ENCODE measurements around the gene ZCCHC10.
A peak's percentile ranks its signal among the peaks of the same experiment; 100 is the strongest.
"Not testable (repeated sequence)": the region's sequence is repeated elsewhere in the genome, so short reads cannot be mapped to it uniquely, and the experiment has no call there.

ZCCHC10 gene

DNA sequence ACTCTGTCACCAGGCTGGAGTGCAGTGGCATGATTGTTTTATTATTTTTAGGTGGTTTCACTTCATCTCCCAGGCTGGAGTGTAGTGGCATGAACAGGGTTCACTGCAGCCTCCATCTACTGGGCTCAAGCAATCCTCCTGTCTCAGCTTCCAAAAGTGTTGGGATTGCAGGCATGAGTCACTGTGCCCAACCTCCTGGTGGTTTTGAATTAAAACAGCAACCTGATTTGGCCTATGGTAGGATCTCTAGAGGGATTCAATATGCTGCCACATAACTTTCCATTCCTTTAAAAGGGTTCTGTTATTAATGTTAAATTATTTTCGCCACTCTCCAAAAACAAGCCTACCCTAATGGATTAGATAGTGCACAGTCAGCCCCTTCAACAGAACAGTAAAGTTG, 15.6 kb upstream of the ZCCHC10 start:
- DNase-seq (ENCODE audit: low spot score), result no peak

DNA sequence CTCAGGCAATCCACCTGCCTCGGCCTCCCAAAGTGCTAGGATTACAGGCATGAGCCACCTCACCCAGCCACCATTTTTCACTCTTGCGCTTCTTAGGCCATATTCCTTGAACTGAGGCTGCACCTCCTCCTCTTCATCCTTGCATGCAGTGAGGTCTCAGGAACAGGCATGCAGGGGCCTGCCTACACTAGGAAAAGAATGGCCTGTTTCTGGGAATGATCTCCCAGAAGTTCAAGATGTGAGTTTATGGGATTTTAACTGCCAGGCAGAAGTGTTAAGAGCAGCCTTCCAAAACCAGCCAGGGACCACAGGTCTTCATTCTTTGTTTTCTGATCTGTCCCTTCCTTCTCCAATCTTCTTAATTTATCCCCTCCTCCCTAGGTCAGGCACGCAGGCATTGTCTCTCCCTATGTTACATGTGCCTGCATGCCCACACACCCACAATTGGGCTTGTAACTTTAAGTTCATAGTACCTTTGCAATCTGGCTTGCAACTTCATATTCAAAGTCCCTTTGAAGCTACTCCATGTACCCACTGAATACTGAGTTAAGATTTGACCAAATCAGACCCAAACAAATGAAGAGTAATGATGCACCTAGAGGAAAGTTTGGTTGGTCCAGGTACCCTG, 14.9 kb upstream of the ZCCHC10 start:
- no peak for DNase-seq (ENCODE audit: low spot score)

- not testable (repeated sequence) for DNase-seq (ENCODE audit: low spot score)
Measured at GRCh38 chr5:133036677-133037076, 10.3 kb upstream of the ZCCHC10 start.

DNA sequence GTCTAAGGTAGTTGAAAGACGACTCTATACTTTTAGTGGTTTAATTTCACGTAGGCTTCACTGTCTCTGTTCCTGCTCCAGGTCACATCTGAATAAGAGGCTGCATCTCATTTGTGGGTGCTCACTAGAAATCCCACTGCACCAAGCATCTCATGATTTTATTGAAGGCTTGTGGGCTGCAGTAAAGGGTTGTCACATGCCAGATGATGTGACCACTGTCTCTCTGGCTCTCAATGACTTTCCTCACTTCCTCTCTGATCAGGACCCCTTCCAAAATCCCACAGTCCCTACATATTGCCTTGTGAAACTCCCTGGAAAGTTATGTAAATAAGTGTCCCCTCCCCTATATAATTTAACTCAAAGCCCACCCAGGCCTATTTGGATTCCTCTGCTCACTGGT, 8.9 kb upstream of the ZCCHC10 start:
- DNase-seq (ENCODE audit: low spot score), result no peak

- no peak for DNase-seq (ENCODE audit: low spot score)
Measured at GRCh38 chr5:133034064-133034463, 7.7 kb upstream of the ZCCHC10 start.

- DNase-seq (ENCODE audit: low spot score), result no peak
Measured at GRCh38 chr5:133032852-133033742, 6.7 kb upstream of the ZCCHC10 start.

GRCh38 chr5:133030343-133031005, 4.1 kb upstream of the ZCCHC10 start:
- DNase-seq (ENCODE audit: low spot score), result no peak

- DNase-seq (ENCODE audit: low spot score), result no peak
Measured at GRCh38 chr5:133029416-133029815, 3.1 kb upstream of the ZCCHC10 start.

DNA sequence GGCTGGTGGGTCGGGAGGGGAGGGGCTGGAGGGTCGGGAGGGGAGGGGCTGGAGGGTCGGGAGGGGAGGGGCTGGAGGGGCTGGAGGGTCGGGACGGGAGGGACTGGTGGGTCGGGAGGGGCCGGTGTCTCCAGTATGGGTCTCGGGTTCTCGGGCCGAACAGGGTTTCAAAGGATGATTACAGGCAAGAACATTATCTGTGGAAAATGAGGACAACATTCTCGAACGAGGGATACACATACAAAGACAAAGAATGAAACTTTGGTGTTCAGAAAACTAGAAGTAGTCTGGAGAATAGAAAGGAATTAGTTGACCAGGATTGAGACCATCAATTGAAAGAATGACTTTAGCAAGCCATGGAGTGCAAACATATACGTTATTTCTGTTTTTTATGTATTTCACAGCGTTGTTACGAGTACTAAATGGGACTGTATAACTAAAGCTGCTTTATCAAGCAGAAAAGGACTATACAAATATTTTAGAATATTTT, 360 bp upstream of the ZCCHC10 start:
- no peak for DNase-seq (ENCODE audit: low spot score)

- DNase-seq (ENCODE audit: low spot score), result not testable (repeated sequence)
Measured at GRCh38 chr5:133019471-133019870, 6.9 kb downstream of the ZCCHC10 start.

- no peak for DNase-seq (ENCODE audit: low spot score)
Measured at GRCh38 chr5:133017964-133018363, 8.4 kb downstream of the ZCCHC10 start.

DNA sequence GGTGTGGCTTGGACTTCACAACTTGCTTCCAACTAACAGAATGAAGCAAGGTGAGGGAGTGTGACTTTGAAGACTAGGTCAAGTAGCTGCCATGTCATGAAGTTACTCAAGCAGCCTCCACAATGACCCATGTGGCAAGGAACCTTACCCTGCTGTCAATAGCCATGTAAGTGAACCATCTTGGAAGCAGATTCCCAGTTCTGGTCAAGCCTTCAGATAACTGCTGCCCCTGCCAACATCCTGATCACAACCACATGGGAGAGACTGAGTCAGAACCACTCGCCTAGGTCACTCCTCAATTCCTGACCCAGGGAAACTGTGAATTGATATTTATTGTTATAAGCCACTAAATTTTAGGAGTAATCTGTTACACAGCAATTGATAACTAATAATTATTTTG, 10.9 kb downstream of the ZCCHC10 start:
- DNase-seq (ENCODE audit: low spot score), result peak; percentile 6

DNA sequence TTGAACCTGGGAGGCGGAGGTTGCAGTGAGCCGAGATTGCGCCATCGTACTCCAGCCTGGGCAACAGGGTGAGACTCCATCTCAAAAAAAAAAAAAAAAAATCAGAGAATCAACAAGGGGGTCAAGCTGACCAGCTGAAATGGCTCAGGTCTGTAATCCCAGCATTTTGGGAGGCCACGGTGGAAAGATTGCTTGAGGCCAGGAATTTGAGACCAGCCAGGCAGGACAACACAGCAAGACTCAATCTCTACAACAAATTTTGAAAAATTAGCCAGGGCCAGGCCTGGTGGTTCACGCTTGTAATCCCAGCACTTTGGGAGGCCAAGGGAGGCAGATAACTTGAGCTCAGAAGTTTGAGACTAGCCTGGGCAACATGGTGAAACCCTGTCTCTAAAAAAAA, 17.9 kb downstream of the ZCCHC10 start:
- DNase-seq (ENCODE audit: low spot score), result not testable (repeated sequence)

DNA sequence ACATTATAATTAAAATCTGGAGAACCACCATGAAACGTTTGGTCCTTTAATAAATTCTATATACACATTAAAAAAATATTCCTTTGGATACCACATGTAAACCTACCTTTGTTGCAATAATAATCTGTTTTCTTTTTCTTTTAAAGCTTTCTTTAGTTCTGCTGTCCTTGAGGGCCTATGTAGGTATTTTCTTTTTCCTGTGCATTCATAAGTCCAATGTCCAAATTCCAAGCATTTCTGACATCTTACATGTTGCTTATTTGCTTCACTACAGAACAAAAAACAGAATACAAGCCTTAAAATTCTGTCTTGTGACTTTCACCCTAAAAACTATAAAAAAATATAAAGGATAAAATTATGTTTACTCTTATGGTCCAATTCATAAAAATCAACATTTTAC, 19.7 kb downstream of the ZCCHC10 start:
- DNase-seq (ENCODE audit: low spot score), result no peak

GRCh38 chr5:132999246-132999645, 27.1 kb downstream of the ZCCHC10 start:
- DNase-seq (ENCODE audit: low spot score), result no peak

DNA sequence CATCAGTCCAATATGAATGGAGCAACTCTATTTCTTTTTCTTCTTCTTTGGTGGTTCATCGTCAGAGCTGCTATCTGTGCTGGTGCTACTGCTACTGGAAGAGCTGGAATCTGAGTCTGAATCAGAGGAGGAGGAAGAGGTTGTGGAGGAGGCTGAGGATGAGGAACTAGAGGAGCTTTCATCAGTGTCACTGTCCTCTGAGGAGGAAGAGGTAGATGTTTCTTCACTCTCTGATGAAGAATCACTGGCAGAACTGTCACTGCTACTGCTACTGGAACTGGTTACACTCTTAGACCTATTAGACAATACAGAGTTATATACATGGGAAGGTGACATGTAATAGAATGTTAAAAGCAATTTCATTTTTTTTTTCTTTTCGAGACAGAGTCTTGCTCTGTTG, 27.8 kb downstream of the ZCCHC10 start:
- DNase-seq (ENCODE audit: low spot score), result no peak

DNA sequence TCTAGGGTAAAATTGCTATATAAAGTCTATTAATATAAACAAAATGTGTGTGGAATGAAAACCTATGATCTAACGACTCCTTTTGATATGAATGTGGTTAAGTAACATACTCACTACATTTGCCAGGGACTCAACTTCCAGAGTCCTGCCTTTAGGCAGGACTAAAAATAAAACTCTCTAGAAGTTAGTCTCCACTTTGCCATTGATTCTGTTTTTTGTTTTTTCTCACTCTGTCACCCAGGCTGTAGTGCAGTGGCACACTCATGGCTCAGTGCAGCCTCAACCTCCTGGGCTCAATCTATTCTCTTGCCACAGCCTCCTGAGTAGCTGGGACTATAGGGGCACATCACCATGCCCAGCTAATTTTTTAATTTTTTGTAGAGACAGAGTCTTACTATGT, 30.0 kb downstream of the ZCCHC10 start:
- DNase-seq (ENCODE audit: low spot score), result no peak

DNA sequence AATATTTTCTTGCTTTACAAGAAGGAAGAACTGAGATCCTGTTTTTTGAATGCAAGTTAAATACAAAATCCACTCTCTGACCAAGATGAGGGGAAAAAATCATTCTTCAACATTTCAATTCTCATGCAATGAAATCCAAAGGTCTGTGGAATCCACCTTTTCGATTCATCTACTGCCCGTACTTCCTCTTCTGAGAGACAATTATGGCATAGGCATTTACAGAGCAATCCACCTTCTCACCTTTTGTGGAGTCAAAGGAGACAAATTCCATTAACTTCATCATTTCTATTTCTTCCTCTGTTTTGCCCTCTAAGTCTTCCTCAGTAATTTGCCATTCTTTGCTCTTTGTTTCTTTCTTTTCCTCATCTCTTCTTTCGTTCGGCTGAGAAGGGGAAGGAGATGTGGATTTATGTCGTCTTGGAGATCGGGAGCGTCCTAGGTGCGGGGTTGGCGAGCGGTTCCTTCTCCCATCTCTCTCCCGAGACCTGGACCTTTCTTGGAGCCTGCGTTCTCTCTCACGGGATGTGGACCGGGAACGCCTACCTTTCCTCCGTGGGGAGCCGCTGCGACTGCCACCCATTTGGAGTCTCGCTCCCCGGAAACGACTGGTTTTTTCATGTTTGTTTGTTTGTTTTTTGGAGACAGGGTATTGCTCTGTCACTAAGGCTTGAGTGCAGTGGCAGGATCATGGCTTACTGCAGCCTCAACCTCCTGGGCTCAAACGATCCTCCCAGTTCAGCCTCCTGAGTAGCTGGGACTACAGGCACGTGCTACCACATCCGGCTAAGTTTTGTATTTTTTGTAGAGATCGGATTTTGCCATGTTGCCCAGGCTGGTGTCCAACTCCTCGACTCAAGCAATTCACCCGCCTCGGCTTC, 38.6 kb downstream of the ZCCHC10 start:
- no peak for DNase-seq (ENCODE audit: low spot score)

DNA sequence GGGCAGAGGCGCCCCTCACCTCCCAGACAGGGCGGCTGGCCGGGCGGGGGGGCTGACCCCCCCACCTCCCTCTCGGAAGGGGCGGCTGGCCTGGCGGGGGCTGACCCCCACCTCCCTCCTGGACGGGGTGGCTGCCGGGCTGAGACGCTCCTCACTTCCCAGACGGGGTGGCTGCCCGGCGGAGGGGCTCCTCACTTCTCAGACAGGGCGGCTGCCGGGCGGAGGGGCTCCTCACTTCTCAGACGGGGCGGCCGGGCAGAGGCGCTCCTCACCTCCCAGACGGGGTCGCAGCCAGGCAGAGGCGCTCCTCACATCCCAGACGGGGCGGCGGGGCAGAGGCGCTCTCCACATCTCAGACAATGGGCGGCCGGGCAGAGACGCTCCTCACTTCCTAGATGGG, 43.4 kb downstream of the ZCCHC10 start:
- not testable (repeated sequence) for DNase-seq (ENCODE audit: low spot score)

- no peak for DNase-seq (ENCODE audit: low spot score)
Measured at GRCh38 chr5:132981288-132981687, 45.1 kb downstream of the ZCCHC10 start.

DNA sequence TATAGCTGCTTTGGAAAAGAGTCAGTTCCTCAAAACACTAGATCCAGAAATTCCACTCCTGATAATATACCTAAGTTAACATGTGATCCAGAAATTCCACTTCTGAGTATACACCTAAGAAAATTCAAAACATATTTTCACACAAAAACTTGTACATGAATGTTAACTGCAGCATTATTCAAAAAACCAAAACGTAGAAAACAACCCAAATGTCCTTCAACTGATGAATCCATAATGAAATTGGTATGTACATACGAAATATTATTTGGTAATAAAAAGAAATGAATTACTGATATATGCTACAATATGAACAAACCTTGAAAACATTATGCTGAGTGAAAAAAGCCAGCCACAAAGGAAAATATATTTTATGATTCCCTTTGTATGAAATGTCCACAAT, 46.4 kb downstream of the ZCCHC10 start:
- DNase-seq (ENCODE audit: low spot score), result no peak

Data from AG08395 (cell line).